GM19351 (cell line): ENCODE results near the gene PURB.
"Not testable (repeated sequence)": the region's sequence is repeated elsewhere in the genome, so short reads cannot be mapped to it uniquely, and the experiment has no call there.

Experiments used
- ATAC-seq: cut with Tn5 transposase; IDR thresholded peaks from one replicate; pipeline ENCODE4 v1.9.1; 2021; ENCODE audit warnings: mild to moderate bottlenecking, moderate library complexity; ENCODE audit not compliant: unreplicated experiment

Gene PURB

GRCh38 chr7:44885394-44886317, at the start of gene PURB:
TSS of gene PURB (minus strand) at chr7:44885530. CDS start at chr7:44885348, 182 bp downstream.
- ATAC-seq = peak; percentile 80

- ATAC-seq = no peak
These were observed 49.7 kb upstream of the PURB start for GRCh38 chr7:44935016-44935415.

- not testable (repeated sequence) for ATAC-seq
These were observed 49.2 kb upstream of the PURB start for GRCh38 chr7:44934510-44934909.

GRCh38 chr7:44930921-44931320, 45.6 kb upstream of the PURB start:
- no peak for ATAC-seq

GRCh38 chr7:44922351-44922694, 37.0 kb upstream of the PURB start:
- no peak for ATAC-seq

GRCh38 chr7:44921607-44922350, 36.4 kb upstream of the PURB start:
- ATAC-seq = peak; percentile 89

- ATAC-seq = no peak
These were observed 34.8 kb upstream of the PURB start for GRCh38 chr7:44920119-44920518.

- ATAC-seq = no peak
These were observed 32.7 kb upstream of the PURB start for GRCh38 chr7:44918029-44918428.

GRCh38 chr7:44917465-44917864, 32.1 kb upstream of the PURB start:
- no peak for ATAC-seq

- no peak for ATAC-seq
These were observed 29.8 kb upstream of the PURB start for GRCh38 chr7:44914992-44915607.

- no peak for ATAC-seq
These were observed 27.5 kb upstream of the PURB start for GRCh38 chr7:44912775-44913347.

GRCh38 chr7:44911911-44912310, 26.6 kb upstream of the PURB start:
- ATAC-seq = no peak

GRCh38 chr7:44909596-44910389, 24.5 kb upstream of the PURB start:
- ATAC-seq = no peak

- ATAC-seq = no peak
These were observed 21.6 kb upstream of the PURB start for GRCh38 chr7:44906965-44907364.

GRCh38 chr7:44905002-44905635, 19.8 kb upstream of the PURB start:
- ATAC-seq = no peak

- no peak for ATAC-seq
These were observed 14.1 kb upstream of the PURB start for GRCh38 chr7:44899443-44899842.

GRCh38 chr7:44898039-44898438, 12.7 kb upstream of the PURB start:
- no peak for ATAC-seq

GRCh38 chr7:44897309-44897708, 12.0 kb upstream of the PURB start:
- ATAC-seq = no peak

GRCh38 chr7:44894888-44895580, 9.7 kb upstream of the PURB start:
- no peak for ATAC-seq
